ENCODE measurements around the gene UBE2N. TPM values are rescaled to one million over a fixed set of nuclear protein-coding genes. Genes with fewer than 3 reads are reported as not detected.
A peak's percentile ranks its signal among the peaks of the same experiment; 100 is the strongest.
"Not testable (repeated sequence)": the region's sequence is repeated elsewhere in the genome, so short reads cannot be mapped to it uniquely, and the experiment has no call there.

The UBE2N gene
- total RNA-seq, 2 experiments from 2014 or later, result 177 TPM

- ChIA-PET CTCF (interaction anchor here (0.7 to 3.2 kb wide), 5 partner anchors 22 to 658 kb away, joined by 3 to 15 read pairs (median 4); partner anchors contain the start of gene MRPL42), POLR2A (interaction anchor here (0.7 to 2.4 kb wide), 6 partner anchors 22 to 636 kb away, joined by 3 to 13 read pairs (median 4); partner anchors contain the start of genes EEA1 and MRPL42)
- Mint-ChIP-seq H3K27me3 (no peaks in the 10 kb centered on the region), H3K36me3 (peaks cover 9% of the 10 kb centered on the region), H3K4me1 (ENCODE audit: low read depth) (peaks cover 43% of the 10 kb centered on the region), H3K4me3 (peak overlapping the region; percentile 92), H3K27ac (peak overlapping the region; percentile 95), H3K9me3 (no peaks in the 10 kb centered on the region)
- DNase-seq, result no peak
- intact Hi-C loops (cut with micrococcal nuclease), result loop anchor here (1.0 to 10.0 kb wide), 7 partner anchors 25 to 822 kb away; partner anchors contain the start of genes CRADD, EEA1, MRPL42 and NUDT4
Measured at GRCh38 chr12:93442411-93443340, 929 bp upstream of the UBE2N start.

DNA sequence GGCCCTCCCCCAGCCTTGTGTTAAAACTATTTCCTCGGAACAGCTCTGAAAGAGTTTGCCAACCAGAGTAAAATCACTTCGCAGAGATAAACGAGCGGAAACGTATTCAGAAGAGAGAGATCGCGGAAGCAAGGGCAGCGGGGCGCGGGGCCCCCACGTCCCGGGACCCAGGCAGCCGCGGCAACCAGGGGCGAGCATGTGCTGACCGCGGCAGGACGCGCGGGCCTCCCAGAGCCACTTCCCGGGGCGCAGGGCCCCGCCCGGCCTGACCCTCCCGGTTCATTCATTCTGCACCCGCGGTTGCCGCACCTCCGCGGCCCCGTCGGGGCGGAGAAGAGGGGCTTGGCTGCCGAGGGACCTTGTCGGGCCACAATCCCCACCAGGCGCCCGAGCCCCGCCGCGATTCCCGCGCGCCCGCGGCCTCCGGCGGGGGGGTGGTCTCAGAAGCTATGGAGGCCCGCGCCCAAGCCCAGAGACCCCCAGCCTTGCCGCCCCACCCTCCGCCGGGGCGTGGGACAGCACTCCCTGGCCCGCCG lies 598 bp downstream of the UBE2N start:
- CTCF ChIA-PET, result interaction anchor here (0.9 to 3.2 kb wide), 4 partner anchors 21 to 660 kb away, joined by 3 to 15 read pairs (median 4); no protein-coding TSS in a partner anchor
- Mint-ChIP-seq H3K27me3 (no peaks in the 10 kb centered on the region), H3K9me3 (no peaks in the 10 kb centered on the region), H3K27ac (peak overlapping the region; percentile 92), H3K4me3 (peak overlapping the region; percentile 94), H3K36me3 (peaks cover 9% of the 10 kb centered on the region), H3K4me1 (ENCODE audit: low read depth) (peaks cover 53% of the 10 kb centered on the region)
- intact Hi-C loops (cut with micrococcal nuclease), result loop anchor here (10.0 kb wide), 2 partner anchors 344 to 824 kb away; no protein-coding TSS in a partner anchor
- POLR2A ChIA-PET, result interaction anchor here (1.0 to 2.4 kb wide), 3 partner anchors 19 to 661 kb away, joined by 3 to 13 read pairs (median 3); partner anchors contain the start of gene MRPL42
- DNase-seq, result peak; percentile 56

DNA sequence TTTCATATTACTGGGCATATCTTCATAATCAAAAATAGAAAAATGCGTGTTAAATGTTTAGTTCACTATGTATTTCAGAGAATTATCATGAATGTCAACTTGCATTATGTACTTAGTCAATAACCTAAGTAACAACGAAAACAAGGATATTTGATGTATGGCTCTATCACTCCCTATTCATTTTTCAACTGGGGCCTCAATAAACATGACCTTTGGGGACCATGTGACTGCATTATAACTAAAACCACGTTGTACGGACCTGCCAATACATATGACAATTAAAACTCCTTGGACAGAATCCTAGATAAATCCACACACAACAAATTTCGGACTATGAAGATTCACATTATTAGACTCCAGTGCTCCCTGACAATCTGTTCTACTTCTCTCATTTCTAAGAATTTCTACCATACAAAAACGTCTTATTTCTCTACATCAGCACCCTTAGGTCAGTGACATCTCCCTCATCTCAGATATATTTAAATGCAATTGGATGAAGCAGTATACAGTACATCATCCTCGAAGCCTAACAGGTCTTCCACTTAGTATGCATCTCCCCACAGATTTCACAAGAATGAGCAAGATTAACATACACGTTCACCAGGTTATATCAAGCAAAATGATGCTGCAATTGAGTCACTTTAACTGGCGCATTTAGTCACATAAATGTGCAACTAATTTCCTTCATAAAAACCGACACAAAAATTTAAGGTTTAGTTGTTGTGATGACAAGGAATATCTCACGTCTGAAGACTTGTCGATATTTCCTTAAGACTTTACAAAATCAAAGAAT lies 1.5 kb downstream of the UBE2N start:
- Mint-ChIP-seq H3K36me3 (peaks cover 9% of the 10 kb centered on the region), H3K4me3 (peak overlapping the region; percentile 94), H3K27ac (peak overlapping the region; percentile 92), H3K27me3 (no peaks in the 10 kb centered on the region), H3K9me3 (no peaks in the 10 kb centered on the region), H3K4me1 (ENCODE audit: low read depth) (peaks cover 60% of the 10 kb centered on the region)
- CTCF ChIA-PET, result interaction anchor here (3.2 to 6.3 kb wide), 2 partner anchors 20 to 21 kb away, joined by 15 to 72 read pairs; no protein-coding TSS in a partner anchor
- POLR2A ChIA-PET, result interaction anchor here (1.0 to 1.2 kb wide), 2 partner anchors 18 to 662 kb away, joined by 3 read pairs; no protein-coding TSS in a partner anchor
- intact Hi-C loops (cut with micrococcal nuclease), result loop anchor here (10.0 kb wide), 2 partner anchors 345 to 825 kb away; no protein-coding TSS in a partner anchor
- no peak for DNase-seq

DNA sequence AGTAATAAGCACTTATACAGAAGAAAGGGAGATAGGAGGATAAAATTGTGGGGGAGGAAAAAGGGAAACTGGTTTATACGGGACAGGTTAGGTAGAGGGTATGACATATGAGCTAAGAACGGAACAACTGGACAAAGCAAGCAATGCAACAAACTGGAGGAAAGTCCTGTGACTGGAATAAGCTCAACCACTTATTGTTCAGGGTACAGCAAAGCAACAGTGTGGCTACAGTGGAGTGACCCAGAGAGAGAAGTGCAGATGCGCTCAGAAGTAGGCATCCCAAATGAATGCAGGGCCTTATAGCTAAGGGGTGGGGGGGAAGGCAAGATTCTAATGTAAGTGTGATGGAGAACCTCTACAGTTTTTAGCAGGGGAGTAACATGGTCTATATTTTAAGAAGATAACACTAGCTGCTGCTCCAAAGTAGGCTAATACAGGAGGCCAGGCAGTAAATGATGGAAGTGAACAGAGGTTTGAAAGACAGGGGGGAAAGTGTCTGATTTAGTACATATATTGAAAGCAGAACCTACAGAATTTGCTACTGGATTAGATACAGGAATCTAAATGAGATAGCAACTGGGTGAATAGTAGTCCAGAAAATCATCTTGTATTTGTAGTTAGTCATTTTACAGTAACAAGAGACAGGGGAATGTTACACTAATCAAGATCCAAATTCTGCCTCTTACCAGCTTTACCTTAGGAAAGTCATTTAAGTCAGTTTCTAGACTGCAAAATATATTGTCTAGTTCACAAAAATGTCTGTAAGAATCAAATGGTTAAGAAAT lies 3.3 kb downstream of the UBE2N start:
- peaks cover 74% of the 10 kb centered on the region for H3K4me1 Mint-ChIP-seq (ENCODE audit: low read depth)
- peak overlapping the region; percentile 1 for H3K4me3 Mint-ChIP-seq
- peaks cover 9% of the 10 kb centered on the region for H3K36me3 Mint-ChIP-seq
- DNase-seq, result no peak
- ChIA-PET POLR2A (interaction anchor here (1.1 to 2.1 kb wide), 5 partner anchors 10 to 132 kb away, joined by 3 to 8 read pairs (median 3); no protein-coding TSS in a partner anchor), CTCF (interaction anchor here (0.5 to 6.3 kb wide), 7 partner anchors 19 to 342 kb away, joined by 3 to 72 read pairs (median 3); no protein-coding TSS in a partner anchor)
- H3K27me3 Mint-ChIP-seq, result no peaks in the 10 kb centered on the region
- H3K9me3 Mint-ChIP-seq, result no peaks in the 10 kb centered on the region
- H3K27ac Mint-ChIP-seq, result no peak overlapping the region
- intact Hi-C loops (cut with micrococcal nuclease), result loop anchor here (5.0 kb wide), 1 partner anchor 271 kb away; no protein-coding TSS in a partner anchor

- Mint-ChIP-seq H3K36me3 (peaks cover 2% of the 10 kb centered on the region), H3K27ac (no peak overlapping the region), H3K4me1 (ENCODE audit: low read depth) (peaks cover 79% of the 10 kb centered on the region), H3K27me3 (no peaks in the 10 kb centered on the region), H3K9me3 (no peaks in the 10 kb centered on the region), H3K4me3 (no peak overlapping the region)
- intact Hi-C loops (cut with micrococcal nuclease), result no loop called here
- no peak for DNase-seq
- CTCF ChIA-PET, result interaction anchor here (1.1 to 6.3 kb wide), 3 partner anchors 9 to 26 kb away, joined by 3 to 72 read pairs (median 5); no protein-coding TSS in a partner anchor
- POLR2A ChIA-PET, result interaction anchor here (1.0 to 1.1 kb wide), 2 partner anchors 8 to 15 kb away, joined by 3 to 4 read pairs; no protein-coding TSS in a partner anchor
Measured at GRCh38 chr12:93434256-93434865, 7.4 kb downstream of the UBE2N start.

- peaks cover 75% of the 10 kb centered on the region for H3K4me1 Mint-ChIP-seq (ENCODE audit: low read depth)
- intact Hi-C loops (cut with micrococcal nuclease); H3K27me3 Mint-ChIP-seq; H3K36me3 Mint-ChIP-seq; H3K27ac Mint-ChIP-seq; H3K4me3 Mint-ChIP-seq; H3K9me3 Mint-ChIP-seq; DNase-seq; POLR2A ChIA-PET: not testable (repeated sequence)
- CTCF ChIA-PET, result interaction anchor here (1.1 to 1.2 kb wide), 2 partner anchors 13 to 140 kb away, joined by 3 to 8 read pairs; partner anchors contain the start of gene SOCS2
Measured at GRCh38 chr12:93432031-93432430, 9.7 kb downstream of the UBE2N start.

DNA sequence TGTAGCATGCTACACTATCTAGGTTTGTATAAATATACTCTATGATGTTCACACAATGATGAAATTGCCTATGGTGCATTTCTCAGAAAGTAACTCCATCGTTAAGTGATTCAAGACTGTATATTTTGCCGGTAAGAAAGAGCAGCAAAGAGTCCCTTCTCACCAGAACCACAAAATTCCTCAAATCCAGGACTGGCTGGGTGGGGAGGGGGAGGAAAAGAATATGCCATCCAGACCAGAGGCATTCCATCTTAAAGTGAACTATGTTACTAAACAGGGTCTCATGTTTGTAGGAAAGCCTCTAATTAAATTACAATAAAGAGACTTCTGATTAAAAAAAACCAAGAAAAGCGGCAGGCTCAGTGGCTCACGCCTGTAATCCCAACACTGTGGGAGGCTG lies 11.5 kb downstream of the UBE2N start:
- Mint-ChIP-seq H3K4me1 (ENCODE audit: low read depth) (peaks cover 76% of the 10 kb centered on the region), H3K27me3 (no peaks in the 10 kb centered on the region), H3K36me3 (peaks cover 2% of the 10 kb centered on the region), H3K27ac (no peak overlapping the region), H3K9me3 (no peaks in the 10 kb centered on the region), H3K4me3 (no peak overlapping the region)
- ChIA-PET CTCF (interaction anchor here (0.9 to 1.1 kb wide), 2 partner anchors 10 to 11 kb away, joined by 4 to 6 read pairs; no protein-coding TSS in a partner anchor), POLR2A (no interaction called here)
- DNase-seq, result no peak
- intact Hi-C loops (cut with micrococcal nuclease), result no loop called here

GRCh38 chr12:93429852-93430251 lies 11.9 kb downstream of the UBE2N start:
- Mint-ChIP-seq H3K27me3 (no peaks in the 10 kb centered on the region), H3K4me1 (ENCODE audit: low read depth) (peaks cover 76% of the 10 kb centered on the region), H3K36me3 (peaks cover 2% of the 10 kb centered on the region), H3K27ac (no peak overlapping the region), H3K4me3 (no peak overlapping the region), H3K9me3 (no peaks in the 10 kb centered on the region)
- intact Hi-C loops (cut with micrococcal nuclease), result no loop called here
- ChIA-PET CTCF (interaction anchor here (0.9 to 1.1 kb wide), 2 partner anchors 9 to 10 kb away, joined by 4 to 6 read pairs; no protein-coding TSS in a partner anchor), POLR2A (no interaction called here)
- no peak for DNase-seq

GRCh38 chr12:93429448-93429847 lies 12.3 kb downstream of the UBE2N start:
- intact Hi-C loops (cut with micrococcal nuclease), result no loop called here

More at GRCh38 chr12:93429448-93429847, 12.3 kb downstream of the UBE2N start:
- no peaks in the 10 kb centered on the region for H3K27me3 Mint-ChIP-seq
- DNase-seq, result no peak
- CTCF ChIA-PET, result interaction anchor here (0.9 to 1.1 kb wide), 2 partner anchors 9 to 10 kb away, joined by 4 to 6 read pairs; no protein-coding TSS in a partner anchor
- no peaks in the 10 kb centered on the region for H3K9me3 Mint-ChIP-seq
- POLR2A ChIA-PET, result no interaction called here
- H3K4me1 Mint-ChIP-seq (ENCODE audit: low read depth), result peaks cover 77% of the 10 kb centered on the region
- H3K27ac Mint-ChIP-seq, result no peak overlapping the region
- no peak overlapping the region for H3K4me3 Mint-ChIP-seq
- H3K36me3 Mint-ChIP-seq, result peaks cover 2% of the 10 kb centered on the region
